K562 (cell line): Measurements from ENCODE around the gene NMRK2. TPM values are rescaled to one million over a fixed set of nuclear protein-coding genes. Genes with fewer than 3 reads are reported as not detected.

ENCODE experiments used
- ARNT ChIP-seq, 2 experiments: fragments of 450-650 bp; IDR thresholded peaks; 2 replicates each; pipeline ENCODE4 v1.6.1; 2016; ENCODE audit warnings: mild to moderate bottlenecking in 1 of 2
- DIDO1 ChIP-seq: fragments of 450-650 bp; IDR thresholded peaks from 2 replicates; pipeline ENCODE4 v1.6.1; 2016; ENCODE audit warnings: low read depth, missing biosample characterization, missing genetic modification characterization
- MLLT1 ChIP-seq, 2 experiments: fragments of 450-650 bp; IDR thresholded peaks; 2 replicates each; pipeline ENCODE4 v1.6.1; 2016
- MLX ChIP-seq, 2 experiments: fragments of 450-650 bp in 1 of 2; sonication (generic) in 1 of 2; formaldehyde crosslinking; conservative IDR thresholded peaks; 2 replicates each; pipeline versions ENCODE4 v1.4.0 to v1.8.1; 2020 to 2022; ENCODE audit warnings: mild to moderate bottlenecking in 1 of 2, missing genetic modification reagents in 1 of 2
- POLR3G ChIP-seq: IDR thresholded peaks from 2 replicates; pipeline ENCODE4 v1.6.1; 2011; ENCODE audit not compliant: insufficient read length, insufficient replicate concordance; ENCODE audit errors: extremely low read depth
- RUNX1 ChIP-seq: sonication (generic); IDR thresholded peaks from 2 replicates; pipeline ENCODE4 v1.6.1; 2016; ENCODE audit warnings: antibody characterized with exemption, low read depth
- SIX5 ChIP-seq, 2 experiments: IDR thresholded peaks; 2 replicates each; pipeline ENCODE4 v1.6.1; 2011; ENCODE audit warnings: low read length in 2 of 2, borderline replicate concordance in 1 of 2, low read depth in 1 of 2, mild to moderate bottlenecking in 1 of 2, moderate library complexity in 1 of 2; ENCODE audit not compliant: insufficient read depth in 1 of 2
- ZNF407 ChIP-seq: fragments of 450-650 bp; IDR thresholded peaks from 2 replicates; pipeline ENCODE4 v1.6.1; 2016; ENCODE audit warnings: low read depth
- ZNF699 ChIP-seq: fragments of 250-450 bp; sonication (Bioruptor Pico); IDR thresholded peaks from 2 replicates; pipeline ENCODE4 v1.8.0; 2021; ENCODE audit warnings: mild to moderate bottlenecking, moderate library complexity; ENCODE audit not compliant: insufficient replicate concordance
- ZNF717 ChIP-seq: fragments of 250-450 bp; sonication (Bioruptor Pico); IDR thresholded peaks from 2 replicates; pipeline ENCODE4 v1.5.0; 2021
- ZNF75A ChIP-seq: fragments of 450-650 bp; formaldehyde crosslinking; IDR thresholded peaks from 2 replicates; pipeline ENCODE4 v1.4.0; 2020; ENCODE audit warnings: mild to moderate bottlenecking
- polyA plus RNA-seq, 8 experiments: library from polyadenylated mRNA; depleted of rRNA in 4 of 8; stranded (reverse) in 5 of 8; unstranded in 3 of 8; fragments of >200 nt; fragmentation: Nextera tagmentation in 2 of 8; fragmentation: Illumina TruSeq in 1 of 8; extraction: Ambion mirVana in 2 of 8; extraction: Trizol in 1 of 8; gene quantifications; 2 replicates each; pipeline versions ENCODE4 v1.2.1 to v1.2.3, GENCODE V29; 2011 to 2014; ENCODE audit warnings: inconsistent platforms in 1 of 8, missing spikeins in 1 of 8
- total RNA-seq, 7 experiments: library from RNA; depleted of rRNA in 6 of 7; stranded (reverse); fragments of >200 nt in 6 of 7; fragmentation: Illumina TruSeq in 2 of 7; extraction: Trizol in 2 of 7; gene quantifications; 2 replicates each; pipeline versions ENCODE4 v1.2.1 to v1.2.3, GENCODE V29; 2011 to 2021; ENCODE audit warnings: low replicate concordance in 1 of 7

The NMRK2 gene
- total and polyA plus RNA-seq, 9 of the 15 experiments (the other 6 are each of a cell fraction or from before 2014, with no cell fraction given), result not detected

GRCh38 chr19:3970808-3971598, 38.1 kb downstream of the NMRK2 start, which contains the start of gene DAPK3 (continued):
- TF ChIP-seq MLLT1 (IDR thresholded peaks at IDR 0.05) (no peak), ZNF699 (CRISPR knock-in tag) (no peak), MLX (CRISPR knock-in tag; conservative IDR thresholded peaks at IDR 0.05) (no peak), ZNF407 (no peak), ZNF75A (CRISPR knock-in tag) (no peak), DIDO1 (tag) (no peak), RUNX1 (no peak), SIX5 (IDR thresholded peaks at IDR 0.05; ENCODE audit: borderline replicate concordance in 1 of 2, insufficient read depth in 1 of 2, low read depth in 1 of 2, low read length in 2 of 2) (no peak), ARNT (IDR thresholded peaks at IDR 0.05) (no peak), ZNF717 (CRISPR knock-in tag) (no peak), POLR3G (no peak)
